Stimulated activated naive CD8-positive, alpha-beta T cell treated with anti-CD3 and anti-CD28 coated beads, Interleukin-15, Interleukin-2, amounts not matched to agents 100 ng/mL and 50 ng/mL, for 24 hours (primary cell): ENCODE results near the gene RPL37A.
A peak's percentile ranks its signal among the peaks of the same experiment; 100 is the strongest.

Experiments
- H3K27ac Mint-ChIP-seq: one replicate; pipeline ENCODE4 v1.8.0; 2021; ENCODE audit warnings: mild to moderate bottlenecking, mixed read lengths
- H3K27me3 Mint-ChIP-seq: one replicate; pipeline ENCODE4 v1.8.0; 2021; ENCODE audit warnings: mixed read lengths
- H3K36me3 Mint-ChIP-seq: one replicate; pipeline ENCODE4 v1.8.0; 2021; ENCODE audit warnings: low read depth, mixed read lengths
- H3K4me1 Mint-ChIP-seq: one replicate; pipeline ENCODE4 v1.8.0; 2021; ENCODE audit warnings: low read depth, mixed read lengths
- H3K4me3 Mint-ChIP-seq: one replicate; pipeline ENCODE4 v1.8.0; 2021; ENCODE audit warnings: mild to moderate bottlenecking, mixed read lengths
- H3K9me3 Mint-ChIP-seq: one replicate; pipeline ENCODE4 v1.8.0; 2021; ENCODE audit warnings: mixed read lengths

RPL37A gene

GRCh38 chr2:216498379-216499352, at the start of gene RPL37A:
RPL37A (plus strand) TSS chr2:216498844; CDS start chr2:216498875, 31 bp downstream.
- Mint-ChIP-seq H3K36me3 (peaks cover 50% of the 10 kb centered on the region), H3K4me3 (peak within 1 kb of the TSS; percentile 98), H3K27me3 (no peaks in the 10 kb centered on the region), H3K4me1 (peaks cover 61% of the 10 kb centered on the region), H3K9me3 (no peaks in the 10 kb centered on the region), H3K27ac (peak within 1 kb of the TSS; percentile 100)

GRCh38 chr2:216450346-216450745, 48.3 kb upstream of the RPL37A start:
- H3K27ac Mint-ChIP-seq = no peak overlapping the region
- H3K27me3 Mint-ChIP-seq = no peaks in the 10 kb centered on the region
- peaks cover 6% of the 10 kb centered on the region for H3K9me3 Mint-ChIP-seq
- peaks cover 73% of the 10 kb centered on the region for H3K36me3 Mint-ChIP-seq
- no peak overlapping the region for H3K4me3 Mint-ChIP-seq
- no peaks in the 10 kb centered on the region for H3K4me1 Mint-ChIP-seq

- Mint-ChIP-seq H3K36me3 (peaks cover 73% of the 10 kb centered on the region), H3K27me3 (no peaks in the 10 kb centered on the region), H3K9me3 (peaks cover 6% of the 10 kb centered on the region)
Observed at GRCh38 chr2:216450784-216451183, 47.9 kb upstream of the RPL37A start.

GRCh38 chr2:216453955-216454614, 44.6 kb upstream of the RPL37A start:
- H3K27me3 Mint-ChIP-seq = no peaks in the 10 kb centered on the region
- H3K27ac Mint-ChIP-seq = no peak overlapping the region
- peaks cover 46% of the 10 kb centered on the region for H3K36me3 Mint-ChIP-seq
- no peaks in the 10 kb centered on the region for H3K9me3 Mint-ChIP-seq
- H3K4me1 Mint-ChIP-seq = no peaks in the 10 kb centered on the region
- no peak overlapping the region for H3K4me3 Mint-ChIP-seq

More at GRCh38 chr2:216450784-216451183, 47.9 kb upstream of the RPL37A start:
- H3K4me1 Mint-ChIP-seq = no peaks in the 10 kb centered on the region
- no peak overlapping the region for H3K4me3 Mint-ChIP-seq
- no peak overlapping the region for H3K27ac Mint-ChIP-seq

GRCh38 chr2:216463148-216463547, 35.5 kb upstream of the RPL37A start:
- H3K4me1 Mint-ChIP-seq = peaks cover 3% of the 10 kb centered on the region
- no peak overlapping the region for H3K27ac Mint-ChIP-seq
- H3K4me3 Mint-ChIP-seq = no peak overlapping the region
- peaks cover 21% of the 10 kb centered on the region for H3K36me3 Mint-ChIP-seq
- H3K9me3 Mint-ChIP-seq = no peaks in the 10 kb centered on the region
- no peaks in the 10 kb centered on the region for H3K27me3 Mint-ChIP-seq

GRCh38 chr2:216464104-216464720, 34.4 kb upstream of the RPL37A start:
- Mint-ChIP-seq H3K4me3 (no peak overlapping the region), H3K27me3 (no peaks in the 10 kb centered on the region), H3K36me3 (peaks cover 24% of the 10 kb centered on the region), H3K9me3 (no peaks in the 10 kb centered on the region), H3K4me1 (peaks cover 3% of the 10 kb centered on the region), H3K27ac (no peak overlapping the region)

GRCh38 chr2:216465579-216466195, 33.0 kb upstream of the RPL37A start:
- peaks cover 30% of the 10 kb centered on the region for H3K36me3 Mint-ChIP-seq
- no peaks in the 10 kb centered on the region for H3K27me3 Mint-ChIP-seq
- peaks cover 3% of the 10 kb centered on the region for H3K4me1 Mint-ChIP-seq
- H3K9me3 Mint-ChIP-seq = no peaks in the 10 kb centered on the region
- H3K4me3 Mint-ChIP-seq = no peak overlapping the region
- no peak overlapping the region for H3K27ac Mint-ChIP-seq

- H3K9me3 Mint-ChIP-seq = no peaks in the 10 kb centered on the region
- no peak overlapping the region for H3K4me3 Mint-ChIP-seq
- H3K36me3 Mint-ChIP-seq = peaks cover 30% of the 10 kb centered on the region
- H3K27ac Mint-ChIP-seq = no peak overlapping the region
- H3K27me3 Mint-ChIP-seq = no peaks in the 10 kb centered on the region
- peaks cover 3% of the 10 kb centered on the region for H3K4me1 Mint-ChIP-seq
Observed at GRCh38 chr2:216467845-216468244, 30.8 kb upstream of the RPL37A start.

GRCh38 chr2:216469661-216470060, 29.0 kb upstream of the RPL37A start:
- no peaks in the 10 kb centered on the region for H3K27me3 Mint-ChIP-seq
- no peak overlapping the region for H3K27ac Mint-ChIP-seq
- H3K4me1 Mint-ChIP-seq = peaks cover 5% of the 10 kb centered on the region
- peaks cover 30% of the 10 kb centered on the region for H3K36me3 Mint-ChIP-seq
- no peaks in the 10 kb centered on the region for H3K9me3 Mint-ChIP-seq
- no peak overlapping the region for H3K4me3 Mint-ChIP-seq

GRCh38 chr2:216473187-216473586, 25.5 kb upstream of the RPL37A start:
- Mint-ChIP-seq H3K36me3 (peaks cover 23% of the 10 kb centered on the region), H3K4me1 (peaks cover 23% of the 10 kb centered on the region), H3K27me3 (no peaks in the 10 kb centered on the region), H3K4me3 (no peak overlapping the region), H3K27ac (no peak overlapping the region), H3K9me3 (no peaks in the 10 kb centered on the region)

GRCh38 chr2:216474925-216475670, 23.5 kb upstream of the RPL37A start:
- H3K4me1 Mint-ChIP-seq = peaks cover 28% of the 10 kb centered on the region
- H3K27me3 Mint-ChIP-seq = no peaks in the 10 kb centered on the region
- H3K27ac Mint-ChIP-seq = peak overlapping the region; percentile 83
- H3K9me3 Mint-ChIP-seq = no peaks in the 10 kb centered on the region
- H3K4me3 Mint-ChIP-seq = peak overlapping the region; percentile 28
- peaks cover 24% of the 10 kb centered on the region for H3K36me3 Mint-ChIP-seq

GRCh38 chr2:216475767-216476166, 22.9 kb upstream of the RPL37A start:
- Mint-ChIP-seq H3K4me3 (peak overlapping the region; percentile 28), H3K36me3 (peaks cover 30% of the 10 kb centered on the region), H3K4me1 (peaks cover 28% of the 10 kb centered on the region), H3K27me3 (no peaks in the 10 kb centered on the region), H3K9me3 (no peaks in the 10 kb centered on the region), H3K27ac (peak overlapping the region; percentile 83)

GRCh38 chr2:216477283-216478035, 21.2 kb upstream of the RPL37A start:
- Mint-ChIP-seq H3K4me3 (no peak overlapping the region), H3K27me3 (no peaks in the 10 kb centered on the region), H3K4me1 (peaks cover 28% of the 10 kb centered on the region), H3K27ac (peak overlapping the region; percentile 40), H3K9me3 (no peaks in the 10 kb centered on the region), H3K36me3 (peaks cover 41% of the 10 kb centered on the region)
